Testis (tissue), 3 donors: Measurements from ENCODE around the gene LIPE. TPM values are rescaled to one million over a fixed set of nuclear protein-coding genes. Genes with fewer than 3 reads are reported as not detected.
A peak's percentile ranks its signal among the peaks of the same experiment; 100 is the strongest.

Source experiments
- DNase-seq: peaks from one replicate; pipeline ENCODE4 v3.0.0-alpha.2; 2019
- H3K27ac ChIP-seq, 2 donors: fragments of 200-600 bp; sonication (generic); one replicate each; pipeline ENCODE4 v1.5.1; 2019
- H3K27me3 ChIP-seq: fragments of 200-600 bp; sonication (generic); one replicate; pipeline ENCODE4 v1.5.1; 2019
- H3K36me3 ChIP-seq: fragments of 200-600 bp; sonication (generic); one replicate; pipeline ENCODE4 v1.5.1; 2017; ENCODE audit warnings: low read depth; ENCODE audit errors: missing control alignments
- H3K4me1 ChIP-seq: fragments of 200-600 bp; sonication (generic); one replicate; pipeline ENCODE4 v1.5.1; 2019
- H3K4me3 ChIP-seq, 2 donors: fragments of 200-600 bp; sonication (generic); one replicate each; pipeline ENCODE4 v1.5.1; 2017 to 2019
- H3K9me3 ChIP-seq: fragments of 200-600 bp; sonication (generic); one replicate; pipeline ENCODE4 v1.5.1; 2017
- POLR2A ChIP-seq: fragments of 450-650 bp; IDR thresholded peaks from one replicate; pipeline ENCODE4 v1.6.1; 2017; ENCODE audit warnings: antibody characterized with exemption, mild to moderate bottlenecking, moderate library complexity
- WGBS, 2 donors: methylation state at CpG; one replicate each; pipeline ENCODE4 v1.1.5; 2018; 5-methylcytosine and 5-hydroxymethylcytosine counted together
- intact Hi-C: fragments of 100-400 bp; cut with DNase I; formaldehyde crosslinking; loops from one replicate; pipeline ENCODE4 v1.15.1; 2023; ENCODE audit warnings: low total_unique reads
- polyA plus RNA-seq: library from polyadenylated mRNA; stranded (reverse); fragments of 350-450 nt; fragmentation: Illumina TruSeq; extraction: RNeasy Lipid Tissue Mini Kit (QIAGEN cat#74804); gene quantifications from one replicate; pipeline ENCODE4 v1.2.3, GENCODE V29; 2014; ENCODE audit warnings: low read depth, low replicate concordance; ENCODE audit not compliant: insufficient read depth
- total RNA-seq, 2 donors: library from RNA; depleted of rRNA; stranded (reverse); fragments of >200 nt; gene quantifications; one replicate each; pipeline ENCODE4 v1.2.3, GENCODE V29; 2016
- TF ChIP-seq, protein P1 (sequence below), 3 experiments: fragments of 450-650 bp in 2 of 3; fragments of 200-600 bp in 1 of 3; sonication (generic) in 1 of 3; IDR thresholded peaks; one replicate each; pipeline ENCODE4 v1.5.1; 2016 to 2019; ENCODE audit warnings: antibody characterized with exemption in 3 of 3, mild to moderate bottlenecking in 2 of 3, moderate library complexity in 1 of 3

LIPE gene
- total and polyA plus RNA-seq, 3 donors from 2014 or later = 49.2 to 131 (median 73.5) TPM

DNA sequence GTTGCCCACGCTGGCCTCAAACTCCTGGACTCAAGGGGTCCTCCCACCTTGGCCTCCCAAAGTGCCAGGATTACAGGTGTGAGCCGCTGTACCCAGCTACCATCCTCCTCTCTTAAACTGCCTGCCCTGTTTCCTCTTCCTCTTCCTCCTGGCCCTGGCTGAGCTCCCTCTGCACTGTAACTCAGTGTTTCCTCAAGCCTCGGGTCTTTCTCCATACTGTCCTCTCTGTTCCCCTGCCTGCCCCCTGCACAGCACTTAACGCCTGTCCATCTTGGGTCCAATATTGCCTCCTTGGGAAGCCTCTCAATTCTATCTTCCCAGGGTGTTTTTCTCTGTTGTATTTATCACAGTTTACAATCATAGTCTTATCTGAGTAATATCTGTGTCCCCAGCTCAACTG is 6.1 kb downstream of the LIPE start:
- no peak for DNase-seq
- Histone ChIP-seq H3K27ac (no peak overlapping the region), H3K36me3 (no peaks in the 10 kb centered on the region), H3K4me3 (no peak overlapping the region), H3K4me1 (peaks cover 17% of the 10 kb centered on the region), H3K9me3 (no peaks in the 10 kb centered on the region), H3K27me3 (no peaks in the 10 kb centered on the region)
- TF ChIP-seq POLR2A = no peak
- TF ChIP-seq, protein P1, sequence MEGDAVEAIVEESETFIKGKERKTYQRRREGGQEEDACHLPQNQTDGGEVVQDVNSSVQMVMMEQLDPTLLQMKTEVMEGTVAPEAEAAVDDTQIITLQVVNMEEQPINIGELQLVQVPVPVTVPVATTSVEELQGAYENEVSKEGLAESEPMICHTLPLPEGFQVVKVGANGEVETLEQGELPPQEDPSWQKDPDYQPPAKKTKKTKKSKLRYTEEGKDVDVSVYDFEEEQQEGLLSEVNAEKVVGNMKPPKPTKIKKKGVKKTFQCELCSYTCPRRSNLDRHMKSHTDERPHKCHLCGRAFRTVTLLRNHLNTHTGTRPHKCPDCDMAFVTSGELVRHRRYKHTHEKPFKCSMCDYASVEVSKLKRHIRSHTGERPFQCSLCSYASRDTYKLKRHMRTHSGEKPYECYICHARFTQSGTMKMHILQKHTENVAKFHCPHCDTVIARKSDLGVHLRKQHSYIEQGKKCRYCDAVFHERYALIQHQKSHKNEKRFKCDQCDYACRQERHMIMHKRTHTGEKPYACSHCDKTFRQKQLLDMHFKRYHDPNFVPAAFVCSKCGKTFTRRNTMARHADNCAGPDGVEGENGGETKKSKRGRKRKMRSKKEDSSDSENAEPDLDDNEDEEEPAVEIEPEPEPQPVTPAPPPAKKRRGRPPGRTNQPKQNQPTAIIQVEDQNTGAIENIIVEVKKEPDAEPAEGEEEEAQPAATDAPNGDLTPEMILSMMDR (IDR thresholded peaks at IDR 0.05) = no peak
- 79 to 89% methylated on average over 4 of the region's 4 CpGs for WGBS, 2 donors
- intact Hi-C loops = no loop called here

DNA sequence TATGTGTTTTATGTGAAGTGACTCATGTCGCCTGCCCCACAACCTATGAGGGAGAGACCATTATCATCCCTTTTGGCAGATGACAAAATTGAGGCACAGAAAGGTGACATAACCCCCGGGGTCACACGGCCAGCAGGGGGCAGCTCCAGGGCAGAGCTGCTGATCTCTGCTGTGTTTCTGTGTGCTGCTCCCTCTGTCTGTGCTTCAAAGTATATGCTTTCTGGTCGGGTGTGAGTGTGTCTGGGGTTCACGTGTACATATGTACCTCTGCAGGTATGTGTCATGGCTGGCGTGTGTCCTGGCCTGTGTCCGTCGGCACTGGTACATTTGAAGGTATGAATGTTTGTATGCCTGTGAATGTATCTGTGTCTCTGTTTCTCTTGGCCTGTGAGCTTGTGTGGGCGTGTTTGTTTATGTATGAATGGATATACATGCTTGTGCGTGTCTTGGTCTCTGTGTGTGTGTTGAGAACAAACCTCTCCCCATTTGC is 7.1 kb downstream of the LIPE start:
- Histone ChIP-seq H3K27me3 (no peaks in the 10 kb centered on the region), H3K4me3 (no peak overlapping the region), H3K9me3 (no peaks in the 10 kb centered on the region), H3K27ac (no peak overlapping the region), H3K36me3 (no peaks in the 10 kb centered on the region), H3K4me1 (peaks cover 17% of the 10 kb centered on the region)
- TF ChIP-seq, protein P1 (IDR thresholded peaks at IDR 0.05) = peak in 2 of 3 experiments; percentile 28 to 55
- TF ChIP-seq POLR2A = no peak
- intact Hi-C loops = no loop called here
- peak; percentile 36 for DNase-seq
- 70 to 73% methylated on average over 10 of the region's 10 CpGs for WGBS, 2 donors

DNA sequence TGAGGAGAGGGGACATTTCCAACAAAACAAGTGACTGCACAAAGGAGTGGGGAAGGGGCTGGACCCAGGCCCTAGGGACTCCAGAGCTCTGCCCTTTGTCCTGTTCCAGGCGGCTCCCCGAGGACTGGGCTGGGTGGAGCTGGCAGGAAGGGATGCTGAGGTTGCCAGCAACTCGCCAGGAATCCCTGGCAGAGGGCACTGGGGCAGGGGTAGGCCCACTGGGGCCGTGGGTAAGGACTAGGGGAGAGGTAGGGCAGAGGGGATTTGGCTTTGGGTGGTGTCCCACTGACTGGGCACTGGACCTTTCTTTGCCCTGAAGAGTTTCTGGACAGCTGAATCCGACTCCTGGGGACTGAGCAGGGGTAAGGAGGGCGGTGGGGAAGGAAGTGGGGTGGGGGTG is 7.9 kb downstream of the LIPE start:
- H3K4me3 ChIP-seq = no peak overlapping the region

DNA sequence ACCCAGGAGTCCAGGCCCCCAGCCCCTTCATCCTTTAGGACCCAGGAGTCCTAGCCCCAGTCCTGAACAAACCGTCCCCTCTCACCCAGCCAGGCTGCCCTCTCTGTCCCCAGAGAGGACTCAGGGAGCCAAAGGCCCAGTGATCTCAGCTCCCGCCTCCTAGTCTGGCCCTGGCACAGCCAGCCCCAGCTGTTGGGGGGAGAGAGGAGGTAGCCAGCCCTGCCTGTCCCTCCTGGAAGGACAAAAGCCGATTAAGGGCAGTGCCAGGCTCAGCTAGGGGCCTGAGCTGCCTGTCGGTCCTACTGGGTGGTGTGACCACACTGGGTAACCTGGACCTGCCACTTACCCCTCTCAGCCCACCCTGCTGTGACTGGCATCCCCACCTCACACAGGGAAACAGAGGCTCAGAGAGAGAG is 14.5 kb downstream of the LIPE start:
- 69 to 87% methylated on average over 3 to 4 of the region's 4 CpGs for WGBS, 2 donors
- TF ChIP-seq, protein P1 (IDR thresholded peaks at IDR 0.05) = no peak
- no peak for TF ChIP-seq POLR2A
- Histone ChIP-seq H3K4me1 (no peaks in the 10 kb centered on the region), H3K36me3 (no peaks in the 10 kb centered on the region), H3K9me3 (no peaks in the 10 kb centered on the region), H3K4me3 (no peak overlapping the region), H3K27me3 (no peaks in the 10 kb centered on the region), H3K27ac (no peak overlapping the region)
- intact Hi-C loops = no loop called here
- DNase-seq = no peak

More for the DNA sequence above, 7.9 kb downstream of the LIPE start:
- intact Hi-C loops = no loop called here
- DNase-seq = no peak
- no peaks in the 10 kb centered on the region for H3K9me3 ChIP-seq
- TF ChIP-seq, protein P1 (IDR thresholded peaks at IDR 0.05) = no peak
- TF ChIP-seq POLR2A = no peak
- WGBS, 2 donors = 76 to 87% methylated on average over 6 of the region's 6 CpGs
- H3K36me3 ChIP-seq = no peaks in the 10 kb centered on the region
- H3K27ac ChIP-seq = no peak overlapping the region
- peaks cover 10% of the 10 kb centered on the region for H3K4me1 ChIP-seq
- no peaks in the 10 kb centered on the region for H3K27me3 ChIP-seq

DNA sequence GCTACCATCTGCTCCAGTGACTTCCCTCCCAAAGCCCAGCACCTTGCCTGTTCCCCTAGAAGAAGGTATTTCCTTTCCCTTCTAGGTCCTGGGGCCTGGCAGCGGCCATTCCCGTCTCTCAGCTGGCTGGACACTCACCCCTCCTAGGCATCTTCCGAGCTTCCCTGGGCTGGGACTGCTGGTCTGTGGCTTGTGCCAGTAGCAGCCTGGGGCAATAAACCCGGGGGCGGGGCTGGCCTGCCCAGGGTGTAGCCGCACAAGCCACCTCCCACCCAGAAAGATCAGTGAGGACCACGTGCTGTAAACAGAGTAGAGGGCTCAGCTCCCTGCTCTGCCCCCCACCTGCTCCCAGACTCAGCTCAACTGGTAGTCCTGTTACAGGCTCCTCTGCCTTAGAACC is 15.0 kb downstream of the LIPE start:
- Histone ChIP-seq H3K9me3 (no peaks in the 10 kb centered on the region), H3K27ac (no peak overlapping the region), H3K4me3 (no peak overlapping the region), H3K27me3 (no peaks in the 10 kb centered on the region), H3K4me1 (no peaks in the 10 kb centered on the region), H3K36me3 (no peaks in the 10 kb centered on the region)
- intact Hi-C loops = no loop called here
- no peak for DNase-seq
- TF ChIP-seq POLR2A = no peak
- TF ChIP-seq, protein P1 (IDR thresholded peaks at IDR 0.05) = no peak
- WGBS, 2 donors = 72 to 88% methylated on average over 4 to 7 of the region's 7 CpGs
